Measurements from ENCODE around the gene SYF2. TPM values are rescaled to one million over a fixed set of nuclear protein-coding genes. Genes with fewer than 3 reads are reported as not detected.

The SYF2 gene
- polyA plus RNA-seq, 3 donors = 32.0 to 52.9 (median 45.1) TPM

GRCh38 chr1:25212725-25213124, 19.6 kb downstream of the SYF2 start:
- 71% methylated on average over 1 of the region's 5 CpGs for WGBS (ENCODE audit: insufficient coverage)
- no peaks in the 10 kb centered on the region for H3K27me3 ChIP-seq (ENCODE audit: control insufficient read depth in 2 of 2, insufficient read depth in 2 of 2, low read length in 2 of 2)
- no peaks in the 10 kb centered on the region for H3K36me3 ChIP-seq (replicated peaks in 1 of 2; ENCODE audit: control insufficient read depth in 1 of 2, insufficient read depth in 2 of 2, low read length in 2 of 2)
- peaks cover 0 to 4% of the 10 kb centered on the region in 2 donors for H3K4me1 ChIP-seq (ENCODE audit: control insufficient read depth in 1 of 2, insufficient read depth in 2 of 2, low read length in 2 of 2)
- H3K9me3 ChIP-seq (replicated peaks in 1 of 2; ENCODE audit: control insufficient read depth in 1 of 2, insufficient read depth in 1 of 2, low read length in 2 of 2) = no peaks in the 10 kb centered on the region
- DNase-seq = no peak
- no peak overlapping the region for H2AFZ ChIP-seq (ENCODE audit: insufficient read depth, low read depth, low read length, poor library complexity, severe bottlenecking)
- H3K9me3 Mint-ChIP-seq = no peaks in the 10 kb centered on the region
- no peak overlapping the region for H3K27ac Mint-ChIP-seq
- no peak overlapping the region for H3K4me2 ChIP-seq (replicated peaks; ENCODE audit: extremely low read depth, low read length, poor library complexity, severe bottlenecking)
- no peak for TF ChIP-seq CTCF (IDR thresholded peaks at IDR 0.05)
- no peaks in the 10 kb centered on the region for H3K79me2 ChIP-seq (ENCODE audit: insufficient read depth, low read length)
- peaks cover 3 to 9% (median 6%) of the 10 kb centered on the region in 3 donors for H3K27me3 Mint-ChIP-seq (ENCODE audit: low read depth in 3 of 3)
- H3K9ac ChIP-seq (ENCODE audit: insufficient read depth, low read length, poor library complexity, severe bottlenecking) = no peak overlapping the region
- intact Hi-C loops (cut with micrococcal nuclease) = no loop called here
- H3K4me1 Mint-ChIP-seq = peaks cover 16% of the 10 kb centered on the region
- H3K4me3 Mint-ChIP-seq = no peak overlapping the region
- H4K20me1 ChIP-seq (ENCODE audit: insufficient read depth, low read length) = no peaks in the 10 kb centered on the region
- no peak overlapping the region for H3K27ac ChIP-seq (ENCODE audit: low read depth in 1 of 2, low read length in 2 of 2)
- H3K36me3 Mint-ChIP-seq = no peaks in the 10 kb centered on the region
- H3K4me3 ChIP-seq (replicated peaks in 1 of 3; ENCODE audit: low read depth in 2 of 3, low read length in 3 of 3) = no peak overlapping the region

DNA sequence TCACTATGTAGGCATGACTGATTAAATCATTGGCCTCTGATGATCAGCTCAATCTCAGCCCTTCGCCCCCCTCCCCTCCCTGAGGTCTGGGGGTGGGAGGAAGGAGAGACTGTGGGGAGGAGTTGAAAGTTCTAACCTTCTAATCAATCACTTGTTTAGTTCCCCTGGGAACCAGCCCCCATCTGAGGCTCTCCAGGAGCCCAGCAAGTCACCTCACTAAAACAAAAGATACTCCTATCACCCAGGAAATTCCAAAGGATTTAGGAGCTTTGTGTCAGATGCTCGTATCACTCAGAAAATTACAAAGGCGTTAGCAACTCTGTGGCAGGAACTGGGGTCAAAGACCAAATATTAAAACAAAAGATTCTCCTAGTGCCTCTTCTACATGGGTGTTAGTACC, 21.6 kb downstream of the SYF2 start:
- intact Hi-C loops (cut with micrococcal nuclease) = no loop called here
- DNase-seq = no peak
- Histone ChIP-seq H3K9me3 (replicated peaks in 1 of 2; ENCODE audit: control insufficient read depth in 1 of 2, insufficient read depth in 1 of 2, low read length in 2 of 2) (no peaks in the 10 kb centered on the region), H3K4me1 (ENCODE audit: control insufficient read depth in 1 of 2, insufficient read depth in 2 of 2, low read length in 2 of 2) (no peaks in the 10 kb centered on the region), H3K9ac (ENCODE audit: insufficient read depth, low read length, poor library complexity, severe bottlenecking) (no peak overlapping the region), H3K4me2 (replicated peaks; ENCODE audit: extremely low read depth, low read length, poor library complexity, severe bottlenecking) (no peak overlapping the region), H3K27me3 (ENCODE audit: control insufficient read depth in 2 of 2, insufficient read depth in 2 of 2, low read length in 2 of 2) (no peaks in the 10 kb centered on the region), H3K4me3 (replicated peaks in 1 of 3; ENCODE audit: low read depth in 2 of 3, low read length in 3 of 3) (no peak overlapping the region), H3K36me3 (replicated peaks in 1 of 2; ENCODE audit: control insufficient read depth in 1 of 2, insufficient read depth in 2 of 2, low read length in 2 of 2) (no peaks in the 10 kb centered on the region), H2AFZ (ENCODE audit: insufficient read depth, low read depth, low read length, poor library complexity, severe bottlenecking) (no peak overlapping the region), H3K79me2 (ENCODE audit: insufficient read depth, low read length) (no peaks in the 10 kb centered on the region), H4K20me1 (ENCODE audit: insufficient read depth, low read length) (no peaks in the 10 kb centered on the region), H3K27ac (ENCODE audit: low read depth in 1 of 2, low read length in 2 of 2) (no peak overlapping the region)
- no peaks in the 10 kb centered on the region for H3K9me3 Mint-ChIP-seq
- H3K36me3 Mint-ChIP-seq = no peaks in the 10 kb centered on the region
- WGBS (ENCODE audit: insufficient coverage) = no CpG with 5 or more reads among the region's 3 CpGs
- peaks cover 4% of the 10 kb centered on the region for H3K4me1 Mint-ChIP-seq
- no peak for TF ChIP-seq CTCF (IDR thresholded peaks at IDR 0.05)
- no peak overlapping the region for H3K27ac Mint-ChIP-seq
- H3K27me3 Mint-ChIP-seq (ENCODE audit: low read depth in 3 of 3) = peaks cover 4 to 9% (median 6%) of the 10 kb centered on the region in 3 donors
- H3K4me3 Mint-ChIP-seq = no peak overlapping the region
